ENCODE measurements around the gene TTF2. TPM values are rescaled to one million over a fixed set of nuclear protein-coding genes. Genes with fewer than 3 reads are reported as not detected.

The TTF2 gene
- total RNA-seq, 1 donor from 2014 or later, result 47.5 TPM

- H3K9me3 Mint-ChIP-seq, result no peaks in the 10 kb centered on the region
- peaks cover 11% of the 10 kb centered on the region for H3K36me3 Mint-ChIP-seq
- H3K4me3 Mint-ChIP-seq, result no peak overlapping the region
- no peak overlapping the region for H3K27ac Mint-ChIP-seq
- no peak for TF ChIP-seq CTCF (conservative IDR thresholded peaks at IDR 0.05)
- H3K4me1 Mint-ChIP-seq (ENCODE audit: unreplicated experiment), result peaks cover 38% of the 10 kb centered on the region
- H3K27me3 Mint-ChIP-seq, result no peaks in the 10 kb centered on the region
- DNase-seq (ENCODE audit: extremely low spot score, unreplicated experiment), result no peak
These were observed 26.4 kb upstream of the TTF2 start for GRCh38 chr1:117033772-117034171.

- DNase-seq (ENCODE audit: extremely low spot score, unreplicated experiment), result no peak
- no peaks in the 10 kb centered on the region for H3K9me3 Mint-ChIP-seq
- H3K4me3 Mint-ChIP-seq, result no peak overlapping the region
- peaks cover 11% of the 10 kb centered on the region for H3K36me3 Mint-ChIP-seq
- no peak for TF ChIP-seq CTCF (conservative IDR thresholded peaks at IDR 0.05)
- no peak overlapping the region for H3K27ac Mint-ChIP-seq
- H3K4me1 Mint-ChIP-seq (ENCODE audit: unreplicated experiment), result peaks cover 38% of the 10 kb centered on the region
- H3K27me3 Mint-ChIP-seq, result no peaks in the 10 kb centered on the region
These were observed 25.3 kb upstream of the TTF2 start for GRCh38 chr1:117034791-117035290.

GRCh38 chr1:117036018-117036461, 24.1 kb upstream of the TTF2 start:
- peaks cover 38% of the 10 kb centered on the region for H3K4me1 Mint-ChIP-seq (ENCODE audit: unreplicated experiment)
- TF ChIP-seq CTCF (conservative IDR thresholded peaks at IDR 0.05), result no peak
- H3K27me3 Mint-ChIP-seq, result no peaks in the 10 kb centered on the region
- no peaks in the 10 kb centered on the region for H3K9me3 Mint-ChIP-seq
- no peak overlapping the region for H3K27ac Mint-ChIP-seq
- no peak overlapping the region for H3K4me3 Mint-ChIP-seq
- no peak for DNase-seq (ENCODE audit: extremely low spot score, unreplicated experiment)
- H3K36me3 Mint-ChIP-seq, result peaks cover 11% of the 10 kb centered on the region

- no peak for DNase-seq (ENCODE audit: extremely low spot score, unreplicated experiment)
- Mint-ChIP-seq H3K4me1 (ENCODE audit: unreplicated experiment) (peaks cover 26% of the 10 kb centered on the region), H3K9me3 (peaks cover 4% of the 10 kb centered on the region), H3K36me3 (peaks cover 3% of the 10 kb centered on the region), H3K27me3 (no peaks in the 10 kb centered on the region), H3K27ac (no peak overlapping the region), H3K4me3 (no peak overlapping the region)
- TF ChIP-seq CTCF (conservative IDR thresholded peaks at IDR 0.05), result no peak
These were observed 22.3 kb upstream of the TTF2 start for GRCh38 chr1:117037802-117038201.

- Mint-ChIP-seq H3K4me3 (no peak overlapping the region), H3K4me1 (ENCODE audit: unreplicated experiment) (peaks cover 22% of the 10 kb centered on the region), H3K36me3 (no peaks in the 10 kb centered on the region), H3K9me3 (peaks cover 4% of the 10 kb centered on the region), H3K27me3 (no peaks in the 10 kb centered on the region), H3K27ac (no peak overlapping the region)
- no peak for TF ChIP-seq CTCF (conservative IDR thresholded peaks at IDR 0.05)
- DNase-seq (ENCODE audit: extremely low spot score, unreplicated experiment), result no peak
These were observed 21.9 kb upstream of the TTF2 start for GRCh38 chr1:117038236-117038635.

- H3K9me3 Mint-ChIP-seq, result peaks cover 9% of the 10 kb centered on the region
- no peak for DNase-seq (ENCODE audit: extremely low spot score, unreplicated experiment)
- no peaks in the 10 kb centered on the region for H3K36me3 Mint-ChIP-seq
- H3K27me3 Mint-ChIP-seq, result no peaks in the 10 kb centered on the region
- H3K4me3 Mint-ChIP-seq, result no peak overlapping the region
- peaks cover 6% of the 10 kb centered on the region for H3K4me1 Mint-ChIP-seq (ENCODE audit: unreplicated experiment)
- TF ChIP-seq CTCF (conservative IDR thresholded peaks at IDR 0.05), result no peak
- H3K27ac Mint-ChIP-seq, result no peak overlapping the region
These were observed 15.9 kb upstream of the TTF2 start for GRCh38 chr1:117044217-117044616.

Measured in type B pancreatic cell (in vitro differentiated cells).